DOHH2 (cell line): ENCODE results near the gene IER3.

Experiments
- EZH2phosphoT487 ChIP-seq: fragments of 200-600 bp; sonication (generic); IDR thresholded peaks from 2 replicates; pipeline ENCODE4 v1.6.1; 2017; ENCODE audit warnings: borderline replicate concordance, mild to moderate bottlenecking, antibody characterized with exemption, low read length, moderate library complexity, mixed read lengths
- TF ChIP-seq, protein P1 (sequence below): fragments of 200-600 bp; sonication (generic); IDR thresholded peaks from one replicate; pipeline ENCODE4 v1.5.1; 2014; ENCODE audit warnings: antibody characterized with exemption, mild to moderate bottlenecking, low read depth, low read length; ENCODE audit not compliant: poor library complexity, severe bottlenecking

DNA sequence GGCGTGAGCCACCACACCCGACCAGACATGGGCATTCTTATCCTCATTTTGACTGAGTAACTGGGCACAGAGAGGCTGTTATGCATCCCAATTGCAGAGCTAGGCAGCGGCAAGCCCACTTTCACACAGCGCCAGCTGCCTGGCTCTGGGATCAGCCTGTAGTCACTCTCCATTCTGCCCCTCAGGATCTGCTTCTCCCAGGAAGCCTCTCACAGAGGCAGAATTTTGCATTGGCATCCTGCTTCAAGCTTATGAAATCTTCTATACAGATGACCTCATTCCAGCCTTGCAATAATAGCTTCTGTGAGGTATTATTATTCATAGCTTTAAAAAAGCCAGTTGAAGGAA, 37.0 kb upstream of the IER3 start:
- TF ChIP-seq, protein P1, sequence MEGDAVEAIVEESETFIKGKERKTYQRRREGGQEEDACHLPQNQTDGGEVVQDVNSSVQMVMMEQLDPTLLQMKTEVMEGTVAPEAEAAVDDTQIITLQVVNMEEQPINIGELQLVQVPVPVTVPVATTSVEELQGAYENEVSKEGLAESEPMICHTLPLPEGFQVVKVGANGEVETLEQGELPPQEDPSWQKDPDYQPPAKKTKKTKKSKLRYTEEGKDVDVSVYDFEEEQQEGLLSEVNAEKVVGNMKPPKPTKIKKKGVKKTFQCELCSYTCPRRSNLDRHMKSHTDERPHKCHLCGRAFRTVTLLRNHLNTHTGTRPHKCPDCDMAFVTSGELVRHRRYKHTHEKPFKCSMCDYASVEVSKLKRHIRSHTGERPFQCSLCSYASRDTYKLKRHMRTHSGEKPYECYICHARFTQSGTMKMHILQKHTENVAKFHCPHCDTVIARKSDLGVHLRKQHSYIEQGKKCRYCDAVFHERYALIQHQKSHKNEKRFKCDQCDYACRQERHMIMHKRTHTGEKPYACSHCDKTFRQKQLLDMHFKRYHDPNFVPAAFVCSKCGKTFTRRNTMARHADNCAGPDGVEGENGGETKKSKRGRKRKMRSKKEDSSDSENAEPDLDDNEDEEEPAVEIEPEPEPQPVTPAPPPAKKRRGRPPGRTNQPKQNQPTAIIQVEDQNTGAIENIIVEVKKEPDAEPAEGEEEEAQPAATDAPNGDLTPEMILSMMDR = no peak
- TF ChIP-seq EZH2phosphoT487 = no peak
